Stimulated activated naive CD8-positive, alpha-beta T cell treated with anti-CD3 and anti-CD28 coated beads, Interleukin-15, Interleukin-2, amounts not matched to agents 100 ng/mL and 50 ng/mL, for 24 hours (primary cell): ENCODE results near the gene GTF2F2.
"Not testable (repeated sequence)": the region's sequence is repeated elsewhere in the genome, so short reads cannot be mapped to it uniquely, and the experiment has no call there.

Source experiments
- H3K27ac Mint-ChIP-seq: one replicate; pipeline ENCODE4 v1.8.0; 2021; ENCODE audit warnings: mild to moderate bottlenecking, mixed read lengths
- H3K27me3 Mint-ChIP-seq: one replicate; pipeline ENCODE4 v1.8.0; 2021; ENCODE audit warnings: mixed read lengths
- H3K36me3 Mint-ChIP-seq: one replicate; pipeline ENCODE4 v1.8.0; 2021; ENCODE audit warnings: low read depth, mixed read lengths
- H3K4me1 Mint-ChIP-seq: one replicate; pipeline ENCODE4 v1.8.0; 2021; ENCODE audit warnings: low read depth, mixed read lengths
- H3K4me3 Mint-ChIP-seq: one replicate; pipeline ENCODE4 v1.8.0; 2021; ENCODE audit warnings: mild to moderate bottlenecking, mixed read lengths
- H3K9me3 Mint-ChIP-seq: one replicate; pipeline ENCODE4 v1.8.0; 2021; ENCODE audit warnings: mixed read lengths

The GTF2F2 gene

GRCh38 chr13:45180713-45181601 lies 60.6 kb downstream of the GTF2F2 start:
- H3K9me3 Mint-ChIP-seq, result no peaks in the 10 kb centered on the region
- peaks cover 40% of the 10 kb centered on the region for H3K4me1 Mint-ChIP-seq
- H3K27me3 Mint-ChIP-seq, result no peaks in the 10 kb centered on the region
- H3K4me3 Mint-ChIP-seq, result no peak overlapping the region
- H3K27ac Mint-ChIP-seq, result no peak overlapping the region
- H3K36me3 Mint-ChIP-seq, result peaks cover 52% of the 10 kb centered on the region

GRCh38 chr13:45184693-45185092 lies 64.4 kb downstream of the GTF2F2 start:
- peaks cover 35% of the 10 kb centered on the region for H3K36me3 Mint-ChIP-seq
- H3K9me3 Mint-ChIP-seq, result no peaks in the 10 kb centered on the region
- no peak overlapping the region for H3K27ac Mint-ChIP-seq
- no peak overlapping the region for H3K4me3 Mint-ChIP-seq
- H3K27me3 Mint-ChIP-seq, result no peaks in the 10 kb centered on the region
- H3K4me1 Mint-ChIP-seq, result peaks cover 18% of the 10 kb centered on the region

GRCh38 chr13:45185286-45185685 lies 65.0 kb downstream of the GTF2F2 start:
- Mint-ChIP-seq H3K4me3 (no peak overlapping the region), H3K27ac (no peak overlapping the region), H3K36me3 (peaks cover 35% of the 10 kb centered on the region), H3K9me3 (no peaks in the 10 kb centered on the region), H3K4me1 (peaks cover 16% of the 10 kb centered on the region), H3K27me3 (no peaks in the 10 kb centered on the region)

- not testable (repeated sequence) for H3K27me3 Mint-ChIP-seq, H3K4me3 Mint-ChIP-seq, H3K27ac Mint-ChIP-seq, H3K9me3 Mint-ChIP-seq, H3K4me1 Mint-ChIP-seq
- peaks cover 29% of the 10 kb centered on the region for H3K36me3 Mint-ChIP-seq
Measured at GRCh38 chr13:45189077-45189476, 68.8 kb downstream of the GTF2F2 start.

GRCh38 chr13:45189511-45189910 lies 69.2 kb downstream of the GTF2F2 start:
- not testable (repeated sequence) for H3K4me3 Mint-ChIP-seq, H3K27ac Mint-ChIP-seq, H3K27me3 Mint-ChIP-seq, H3K9me3 Mint-ChIP-seq, H3K4me1 Mint-ChIP-seq
- H3K36me3 Mint-ChIP-seq, result peaks cover 29% of the 10 kb centered on the region

GRCh38 chr13:45191874-45192273 lies 71.6 kb downstream of the GTF2F2 start:
- Mint-ChIP-seq H3K36me3 (peaks cover 44% of the 10 kb centered on the region), H3K27ac (no peak overlapping the region), H3K27me3 (no peaks in the 10 kb centered on the region), H3K4me3 (no peak overlapping the region), H3K4me1 (peaks cover 24% of the 10 kb centered on the region), H3K9me3 (no peaks in the 10 kb centered on the region)

GRCh38 chr13:45194081-45194939 lies 74.0 kb downstream of the GTF2F2 start:
- no peak overlapping the region for H3K27ac Mint-ChIP-seq
- no peak overlapping the region for H3K4me3 Mint-ChIP-seq
- no peaks in the 10 kb centered on the region for H3K27me3 Mint-ChIP-seq
- H3K9me3 Mint-ChIP-seq, result no peaks in the 10 kb centered on the region
- H3K36me3 Mint-ChIP-seq, result peaks cover 45% of the 10 kb centered on the region
- H3K4me1 Mint-ChIP-seq, result peaks cover 26% of the 10 kb centered on the region

- Mint-ChIP-seq H3K36me3 (peaks cover 47% of the 10 kb centered on the region), H3K27ac (no peak overlapping the region), H3K4me1 (peaks cover 26% of the 10 kb centered on the region)
Measured at GRCh38 chr13:45195421-45195820, 75.1 kb downstream of the GTF2F2 start.

GRCh38 chr13:45196096-45196495 lies 75.8 kb downstream of the GTF2F2 start:
- Mint-ChIP-seq H3K27me3 (no peaks in the 10 kb centered on the region), H3K27ac (no peak overlapping the region), H3K36me3 (peaks cover 52% of the 10 kb centered on the region), H3K4me1 (peaks cover 26% of the 10 kb centered on the region), H3K9me3 (no peaks in the 10 kb centered on the region), H3K4me3 (no peak overlapping the region)

More at GRCh38 chr13:45195421-45195820, 75.1 kb downstream of the GTF2F2 start:
- Mint-ChIP-seq H3K9me3 (no peaks in the 10 kb centered on the region), H3K4me3 (no peak overlapping the region), H3K27me3 (no peaks in the 10 kb centered on the region)

- no peaks in the 10 kb centered on the region for H3K27me3 Mint-ChIP-seq
- peaks cover 57% of the 10 kb centered on the region for H3K36me3 Mint-ChIP-seq
- peaks cover 26% of the 10 kb centered on the region for H3K4me1 Mint-ChIP-seq
- no peaks in the 10 kb centered on the region for H3K9me3 Mint-ChIP-seq
- no peak overlapping the region for H3K27ac Mint-ChIP-seq
- H3K4me3 Mint-ChIP-seq, result no peak overlapping the region
Measured at GRCh38 chr13:45196622-45197021, 76.3 kb downstream of the GTF2F2 start.

GRCh38 chr13:45198041-45198440 lies 77.7 kb downstream of the GTF2F2 start:
- no peaks in the 10 kb centered on the region for H3K9me3 Mint-ChIP-seq
- no peak overlapping the region for H3K4me3 Mint-ChIP-seq
- H3K4me1 Mint-ChIP-seq, result peaks cover 24% of the 10 kb centered on the region
- no peak overlapping the region for H3K27ac Mint-ChIP-seq
- no peaks in the 10 kb centered on the region for H3K27me3 Mint-ChIP-seq
- H3K36me3 Mint-ChIP-seq, result peaks cover 66% of the 10 kb centered on the region

GRCh38 chr13:45198924-45199323 lies 78.6 kb downstream of the GTF2F2 start:
- Mint-ChIP-seq H3K27ac (no peak overlapping the region), H3K4me1 (peaks cover 22% of the 10 kb centered on the region), H3K27me3 (no peaks in the 10 kb centered on the region), H3K36me3 (peaks cover 59% of the 10 kb centered on the region), H3K9me3 (no peaks in the 10 kb centered on the region), H3K4me3 (no peak overlapping the region)

- Mint-ChIP-seq H3K27ac (no peak overlapping the region), H3K27me3 (no peaks in the 10 kb centered on the region), H3K4me1 (peaks cover 22% of the 10 kb centered on the region), H3K9me3 (no peaks in the 10 kb centered on the region), H3K4me3 (no peak overlapping the region), H3K36me3 (peaks cover 52% of the 10 kb centered on the region)
Measured at GRCh38 chr13:45199711-45200110, 79.4 kb downstream of the GTF2F2 start.

GRCh38 chr13:45200701-45201232 lies 80.5 kb downstream of the GTF2F2 start, which contains the start of gene KCTD4:
Gene KCTD4, minus strand, starts transcription at chr13:45201045. Its CDS starts 6,478 bp downstream, at chr13:45194567.
- no peak within 1 kb of the TSS for H3K4me3 Mint-ChIP-seq
- peaks cover 47% of the 10 kb centered on the region for H3K36me3 Mint-ChIP-seq
- no peaks in the 10 kb centered on the region for H3K27me3 Mint-ChIP-seq
- no peaks in the 10 kb centered on the region for H3K9me3 Mint-ChIP-seq
- no peak within 1 kb of the TSS for H3K27ac Mint-ChIP-seq
- H3K4me1 Mint-ChIP-seq, result peaks cover 25% of the 10 kb centered on the region

- no peaks in the 10 kb centered on the region for H3K9me3 Mint-ChIP-seq
- H3K27ac Mint-ChIP-seq, result peak overlapping the region; percentile 39
Measured at GRCh38 chr13:45205124-45205523, 84.8 kb downstream of the GTF2F2 start.

More at GRCh38 chr13:45205124-45205523, 84.8 kb downstream of the GTF2F2 start:
- Mint-ChIP-seq H3K36me3 (peaks cover 39% of the 10 kb centered on the region), H3K4me1 (peaks cover 28% of the 10 kb centered on the region), H3K27me3 (no peaks in the 10 kb centered on the region), H3K4me3 (no peak overlapping the region)
